RWPE1 (cell line): ENCODE measurements around the gene ACAN.

Source experiments
- CTCF ChIA-PET: fragments of 350-600 bp; sonication (Branson Sonifier 250); formaldehyde crosslinking; extraction: SDS; loops from one replicate; lab custom pipeline; 2021; lab: Yijun Ruan, JAX
- POLR2A ChIA-PET: fragments of 400-600 bp; formaldehyde crosslinking; extraction: SDS; loops from one replicate; lab custom pipeline; 2020; ENCODE audit warnings: antibody characterized with exemption; ENCODE audit not compliant: low non-redundant PET; lab: Yijun Ruan, JAX
- DNase-seq: peaks from one replicate; pipeline ENCODE4 v3.0.0; 2012; ENCODE audit warnings: low spot score
- H3K27ac ChIP-seq: fragments of 450-650 bp; 2 replicates; pipeline ENCODE4 v1.5.1; 2017
- TF ChIP-seq, protein P1 (sequence below): fragments of 450-650 bp; conservative IDR thresholded peaks from 2 replicates; pipeline ENCODE4 v1.5.1; 2017; ENCODE audit warnings: low read depth, mild to moderate bottlenecking

The ACAN gene

DNA sequence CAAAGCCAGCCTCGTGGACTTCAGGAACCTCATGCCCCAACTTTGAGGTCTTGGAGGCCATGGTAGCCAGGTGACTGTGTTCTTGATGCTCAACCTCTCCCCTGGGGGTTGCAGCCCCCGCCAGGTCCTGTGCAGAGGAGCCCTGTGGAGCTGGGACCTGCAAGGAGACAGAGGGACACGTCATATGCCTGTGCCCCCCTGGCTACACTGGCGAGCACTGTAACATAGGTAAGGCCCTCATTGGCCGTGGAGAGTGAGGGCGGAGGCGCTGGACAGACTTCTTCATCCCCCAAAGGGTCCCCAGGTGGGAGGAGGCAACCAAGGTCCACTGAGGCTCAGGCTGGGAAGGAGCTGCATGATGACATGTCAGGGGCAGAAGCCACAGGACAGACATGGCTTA is 57.0 kb downstream of the ACAN start:
- TF ChIP-seq, protein P1, sequence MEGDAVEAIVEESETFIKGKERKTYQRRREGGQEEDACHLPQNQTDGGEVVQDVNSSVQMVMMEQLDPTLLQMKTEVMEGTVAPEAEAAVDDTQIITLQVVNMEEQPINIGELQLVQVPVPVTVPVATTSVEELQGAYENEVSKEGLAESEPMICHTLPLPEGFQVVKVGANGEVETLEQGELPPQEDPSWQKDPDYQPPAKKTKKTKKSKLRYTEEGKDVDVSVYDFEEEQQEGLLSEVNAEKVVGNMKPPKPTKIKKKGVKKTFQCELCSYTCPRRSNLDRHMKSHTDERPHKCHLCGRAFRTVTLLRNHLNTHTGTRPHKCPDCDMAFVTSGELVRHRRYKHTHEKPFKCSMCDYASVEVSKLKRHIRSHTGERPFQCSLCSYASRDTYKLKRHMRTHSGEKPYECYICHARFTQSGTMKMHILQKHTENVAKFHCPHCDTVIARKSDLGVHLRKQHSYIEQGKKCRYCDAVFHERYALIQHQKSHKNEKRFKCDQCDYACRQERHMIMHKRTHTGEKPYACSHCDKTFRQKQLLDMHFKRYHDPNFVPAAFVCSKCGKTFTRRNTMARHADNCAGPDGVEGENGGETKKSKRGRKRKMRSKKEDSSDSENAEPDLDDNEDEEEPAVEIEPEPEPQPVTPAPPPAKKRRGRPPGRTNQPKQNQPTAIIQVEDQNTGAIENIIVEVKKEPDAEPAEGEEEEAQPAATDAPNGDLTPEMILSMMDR, result no peak
- no peak for DNase-seq
- H3K27ac ChIP-seq, result no peak overlapping the region
- POLR2A ChIA-PET, result no interaction called here
- CTCF ChIA-PET, result no interaction called here

DNA sequence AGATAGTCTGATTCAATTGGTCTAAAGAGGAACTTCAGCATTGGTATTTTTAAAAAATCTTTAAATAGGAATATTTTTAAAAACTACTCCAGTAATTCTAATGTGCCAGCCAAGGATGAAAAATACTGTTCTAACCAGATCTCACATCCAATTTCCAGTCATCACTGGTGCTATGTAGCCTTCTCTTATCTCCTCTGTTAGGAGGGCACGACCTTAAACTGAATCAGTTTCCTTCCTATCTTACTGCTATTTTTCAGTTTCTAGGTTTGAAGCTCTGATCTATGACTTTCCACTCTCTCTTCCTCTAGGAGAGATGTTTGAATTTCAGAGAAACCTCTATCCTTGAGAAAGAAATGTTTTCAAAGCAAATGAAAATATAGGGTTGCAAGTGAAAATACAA is 60.2 kb downstream of the ACAN start:
- H3K27ac ChIP-seq, result no peak overlapping the region
- CTCF ChIA-PET, result no interaction called here
- TF ChIP-seq, protein P1, result no peak
- no peak for DNase-seq
- POLR2A ChIA-PET, result no interaction called here

DNA sequence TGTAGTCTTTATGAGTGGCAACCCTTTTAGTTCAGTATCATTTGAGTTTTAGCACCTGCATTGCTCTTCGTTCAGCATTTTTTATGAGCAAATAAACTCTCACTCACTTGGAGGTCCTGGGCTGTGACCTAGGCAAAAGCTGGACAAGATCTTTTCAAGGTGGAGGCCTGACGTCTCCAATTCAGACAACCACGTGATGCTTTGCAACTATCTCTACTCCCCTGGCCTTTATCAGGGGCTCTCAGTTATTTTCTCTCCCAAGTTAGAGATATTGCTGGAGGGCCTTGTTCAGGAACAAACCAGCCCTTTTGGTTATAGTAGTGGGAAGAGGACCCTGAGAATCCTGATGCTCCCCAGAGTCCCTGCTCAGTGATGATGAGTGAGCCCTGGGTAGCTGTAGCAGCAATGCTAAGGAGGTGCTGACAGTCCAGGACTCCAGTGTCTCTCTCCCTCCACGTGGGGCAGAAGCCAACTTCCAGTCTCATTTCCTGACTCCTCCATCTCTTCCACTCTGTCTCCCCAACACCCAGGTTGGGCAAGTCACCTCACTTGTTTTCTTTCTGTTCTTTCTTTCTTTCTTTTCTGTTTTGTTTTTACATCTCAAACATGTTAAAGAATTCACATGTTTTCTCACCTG is 61.7 kb downstream of the ACAN start:
- CTCF ChIA-PET, result interaction anchor here (0.5 kb wide), 1 partner anchor 29 kb away, joined by 5 read pairs; no protein-coding TSS in a partner anchor
- H3K27ac ChIP-seq, result no peak overlapping the region
- DNase-seq, result no peak
- POLR2A ChIA-PET, result no interaction called here
- TF ChIP-seq, protein P1, result no peak

DNA sequence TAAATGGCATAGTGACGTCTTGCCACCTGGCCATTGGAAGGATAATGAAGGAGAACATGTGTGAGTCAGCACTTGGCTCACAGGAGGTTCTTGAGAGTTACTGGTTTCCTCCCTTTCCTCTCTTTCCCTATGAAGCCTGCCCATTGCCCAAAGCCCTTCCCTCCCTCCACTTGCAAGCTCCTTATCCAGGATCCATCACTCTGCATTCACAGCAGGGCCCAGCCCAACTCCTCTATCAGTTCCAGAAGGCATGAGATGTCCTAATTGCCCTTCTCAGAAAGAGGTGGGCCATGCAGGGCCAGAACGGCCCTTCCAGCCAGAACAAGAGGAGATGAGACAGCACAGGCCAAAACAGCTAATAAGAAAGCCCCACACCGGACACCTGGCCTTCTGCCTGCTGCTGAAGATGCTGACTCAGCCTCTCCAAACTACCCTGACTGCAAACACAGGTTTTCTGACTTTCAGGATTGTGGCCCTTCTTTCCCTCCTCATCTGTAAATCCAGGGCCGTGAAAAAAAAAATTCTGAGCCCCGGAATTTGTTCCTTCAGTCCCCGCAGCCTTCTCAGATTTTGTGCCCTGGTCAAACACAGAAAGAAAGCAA is 62.4 kb downstream of the ACAN start:
- TF ChIP-seq, protein P1, result no peak
- DNase-seq, result no peak
- POLR2A ChIA-PET, result no interaction called here
- CTCF ChIA-PET, result interaction anchor here (0.5 to 0.6 kb wide), 2 partner anchors 28 to 477 kb away, joined by 4 to 5 read pairs; no protein-coding TSS in a partner anchor
- no peak overlapping the region for H3K27ac ChIP-seq

DNA sequence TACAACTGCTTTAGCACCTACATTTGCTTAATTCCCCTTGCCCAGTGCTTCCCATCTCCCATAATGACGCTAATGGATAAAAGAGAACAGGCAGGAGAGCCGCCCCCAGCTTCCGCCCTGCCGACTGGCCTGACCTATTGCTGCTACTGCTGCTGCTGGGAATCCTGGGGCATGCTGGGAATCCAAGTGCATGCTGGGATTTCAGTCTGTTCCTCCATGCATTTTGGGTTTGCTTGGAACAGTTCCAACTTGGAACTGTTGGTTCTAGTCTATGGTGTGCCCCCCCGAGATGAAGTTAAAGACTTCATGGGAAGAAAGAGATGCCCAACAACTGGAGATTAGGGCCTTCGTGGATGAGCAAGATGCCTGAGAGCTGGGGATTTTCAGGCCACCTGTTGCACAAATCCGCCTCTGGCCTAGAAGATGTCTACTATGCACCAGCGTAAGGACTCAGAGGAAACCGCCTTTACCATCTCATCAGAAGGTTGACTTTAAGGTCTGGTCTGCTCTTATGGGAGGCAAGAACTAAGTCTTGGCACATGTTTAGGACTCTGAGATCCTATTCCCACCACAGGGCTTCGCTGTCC is 63.2 kb downstream of the ACAN start:
- ChIA-PET POLR2A (no interaction called here), CTCF (interaction anchor here (0.6 to 1.7 kb wide), 3 partner anchors 13 to 478 kb away, joined by 4 to 5 read pairs (median 4); no protein-coding TSS in a partner anchor)
- no peak overlapping the region for H3K27ac ChIP-seq
- TF ChIP-seq, protein P1, result no peak
- DNase-seq, result no peak

DNA sequence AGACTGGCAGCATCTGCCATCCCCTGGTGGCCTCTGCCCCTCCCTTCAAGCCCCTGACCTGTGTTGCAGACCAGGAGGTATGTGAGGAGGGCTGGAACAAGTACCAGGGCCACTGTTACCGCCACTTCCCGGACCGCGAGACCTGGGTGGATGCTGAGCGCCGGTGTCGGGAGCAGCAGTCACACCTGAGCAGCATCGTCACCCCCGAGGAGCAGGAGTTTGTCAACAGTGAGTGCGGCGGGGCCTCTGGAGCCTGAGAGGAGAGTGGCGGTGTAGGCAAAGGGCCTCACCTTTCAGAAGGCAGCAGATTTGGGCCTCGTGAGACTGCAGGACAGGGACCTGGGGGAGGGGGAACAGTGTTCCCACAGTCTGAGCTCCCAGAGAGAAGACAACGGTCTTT is 68.1 kb downstream of the ACAN start:
- POLR2A ChIA-PET, result no interaction called here
- CTCF ChIA-PET, result interaction anchor here (1.0 kb wide), 2 partner anchors 9 to 26 kb away, joined by 4 to 5 read pairs; no protein-coding TSS in a partner anchor
- TF ChIP-seq, protein P1, result no peak
- H3K27ac ChIP-seq, result no peak overlapping the region
- no peak for DNase-seq
